NCI-H345 treated with DMSO at 0.1 percent for 48 hours (cell line): ENCODE measurements around the gene ITSN1.
"Not testable (repeated sequence)": the region's sequence is repeated elsewhere in the genome, so short reads cannot be mapped to it uniquely, and the experiment has no call there.

ENCODE experiments used
- DNase-seq: peaks from one replicate; lab custom pipeline; 2025; ENCODE audit not compliant: unreplicated experiment; lab: John Stamatoyannopoulos, UW

The ITSN1 gene

GRCh38 chr21:33650929-33651509 is 8.7 kb downstream of the ITSN1 start:
- no peak for DNase-seq

GRCh38 chr21:33651965-33652680 is 9.8 kb downstream of the ITSN1 start:
- no peak for DNase-seq

GRCh38 chr21:33654412-33654811 is 12.1 kb downstream of the ITSN1 start:
- DNase-seq, result no peak

GRCh38 chr21:33655588-33656221 is 13.4 kb downstream of the ITSN1 start:
- no peak for DNase-seq

- DNase-seq, result no peak
Measured at GRCh38 chr21:33657124-33657820, 15.0 kb downstream of the ITSN1 start.

- DNase-seq, result no peak
Measured at GRCh38 chr21:33658919-33659567, 16.7 kb downstream of the ITSN1 start.

- no peak for DNase-seq
Measured at GRCh38 chr21:33659568-33659949, 17.3 kb downstream of the ITSN1 start.

GRCh38 chr21:33660406-33660805 is 18.1 kb downstream of the ITSN1 start:
- DNase-seq, result no peak

- DNase-seq, result no peak
Measured at GRCh38 chr21:33661146-33661545, 18.8 kb downstream of the ITSN1 start.

- no peak for DNase-seq
Measured at GRCh38 chr21:33662046-33662445, 19.7 kb downstream of the ITSN1 start.

GRCh38 chr21:33663241-33663640 is 20.9 kb downstream of the ITSN1 start:
- DNase-seq, result no peak

- DNase-seq, result no peak
Measured at GRCh38 chr21:33664135-33664534, 21.8 kb downstream of the ITSN1 start.

GRCh38 chr21:33666153-33666552 is 23.9 kb downstream of the ITSN1 start:
- DNase-seq, result no peak

GRCh38 chr21:33667636-33668035 is 25.3 kb downstream of the ITSN1 start:
- no peak for DNase-seq

GRCh38 chr21:33668180-33668579 is 25.9 kb downstream of the ITSN1 start:
- DNase-seq, result no peak

- DNase-seq, result no peak
Measured at GRCh38 chr21:33668620-33669019, 26.3 kb downstream of the ITSN1 start.

GRCh38 chr21:33670076-33670978 is 28.0 kb downstream of the ITSN1 start:
- DNase-seq, result no peak

GRCh38 chr21:33673473-33673872 is 31.2 kb downstream of the ITSN1 start:
- no peak for DNase-seq

- no peak for DNase-seq
Measured at GRCh38 chr21:33674226-33674625, 31.9 kb downstream of the ITSN1 start.

- DNase-seq, result not testable (repeated sequence)
Measured at GRCh38 chr21:33676666-33677065, 34.4 kb downstream of the ITSN1 start.
